ENCODE data around the gene CHSY1.

- TF ChIP-seq POLR2A (IDR thresholded peaks at IDR 0.05): no peak
- TF ChIP-seq, protein P1, sequence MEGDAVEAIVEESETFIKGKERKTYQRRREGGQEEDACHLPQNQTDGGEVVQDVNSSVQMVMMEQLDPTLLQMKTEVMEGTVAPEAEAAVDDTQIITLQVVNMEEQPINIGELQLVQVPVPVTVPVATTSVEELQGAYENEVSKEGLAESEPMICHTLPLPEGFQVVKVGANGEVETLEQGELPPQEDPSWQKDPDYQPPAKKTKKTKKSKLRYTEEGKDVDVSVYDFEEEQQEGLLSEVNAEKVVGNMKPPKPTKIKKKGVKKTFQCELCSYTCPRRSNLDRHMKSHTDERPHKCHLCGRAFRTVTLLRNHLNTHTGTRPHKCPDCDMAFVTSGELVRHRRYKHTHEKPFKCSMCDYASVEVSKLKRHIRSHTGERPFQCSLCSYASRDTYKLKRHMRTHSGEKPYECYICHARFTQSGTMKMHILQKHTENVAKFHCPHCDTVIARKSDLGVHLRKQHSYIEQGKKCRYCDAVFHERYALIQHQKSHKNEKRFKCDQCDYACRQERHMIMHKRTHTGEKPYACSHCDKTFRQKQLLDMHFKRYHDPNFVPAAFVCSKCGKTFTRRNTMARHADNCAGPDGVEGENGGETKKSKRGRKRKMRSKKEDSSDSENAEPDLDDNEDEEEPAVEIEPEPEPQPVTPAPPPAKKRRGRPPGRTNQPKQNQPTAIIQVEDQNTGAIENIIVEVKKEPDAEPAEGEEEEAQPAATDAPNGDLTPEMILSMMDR (IDR thresholded peaks at IDR 0.05 in 8 of 11, conservative IDR thresholded peaks at IDR 0.05 in 3 of 11): no peak
- TF ChIP-seq POLR2AphosphoS5 (IDR thresholded peaks at IDR 0.05): no peak
Observed at GRCh38 chr15:101147181-101147580, 104.7 kb downstream of the CHSY1 start.
